CMK (cell line): Measurements from ENCODE around the gene VWDE.
"Not testable (repeated sequence)": the region's sequence is repeated elsewhere in the genome, so short reads cannot be mapped to it uniquely, and the experiment has no call there.

Experiments used
- DNase-seq: peaks from one replicate; pipeline ENCODE4 v3.0.0-alpha.2; 2010; ENCODE audit warnings: low read depth

VWDE gene

DNA sequence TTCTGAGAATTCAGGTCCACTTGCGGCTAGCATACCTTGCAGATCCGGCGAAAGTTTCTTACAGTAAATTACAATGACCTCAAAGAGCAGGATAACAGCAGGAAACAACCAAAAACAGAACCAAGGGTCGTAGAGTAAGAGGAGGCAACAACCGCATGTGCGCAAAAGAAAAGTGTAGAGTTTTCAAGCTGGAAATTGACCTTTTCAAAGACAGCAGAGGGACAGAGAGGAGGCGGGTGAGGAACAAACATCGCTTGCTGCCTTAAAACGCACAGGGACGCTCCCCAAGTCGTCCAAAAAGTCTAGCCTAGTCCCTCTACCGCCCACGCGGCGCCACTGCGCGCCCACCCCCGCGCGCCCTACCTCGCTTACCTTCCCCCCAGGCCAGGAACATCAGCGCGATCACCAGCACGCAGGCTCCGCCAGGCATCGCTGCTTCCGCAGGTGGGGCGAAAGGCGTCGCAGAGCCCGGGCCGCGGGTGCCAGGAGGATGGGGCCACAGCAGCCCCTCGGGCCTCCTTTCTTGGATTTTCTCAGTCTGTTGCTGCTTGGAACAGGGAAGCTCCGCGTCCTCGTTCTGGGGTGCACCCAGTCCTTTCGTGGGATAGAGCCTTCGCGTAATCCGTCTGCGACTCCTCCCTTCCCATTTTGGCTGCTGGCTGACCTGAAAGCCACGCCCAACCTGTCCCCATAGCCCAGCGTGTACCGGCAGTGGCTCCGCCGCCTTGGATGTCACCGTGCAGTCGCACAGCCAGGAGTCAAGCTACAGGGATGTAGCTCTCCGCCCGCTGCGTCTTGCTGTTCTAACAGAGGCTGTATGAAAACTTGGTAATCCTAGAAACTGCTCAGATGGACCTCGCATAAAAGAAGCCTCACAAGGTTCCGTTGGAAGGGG is at the start of gene VWDE:
TSS of gene VWDE (minus strand) at position 579 of the 895 bp plus-strand sequence. CDS start at position 430, 149 bp downstream.
- peak; percentile 45 for DNase-seq

DNA sequence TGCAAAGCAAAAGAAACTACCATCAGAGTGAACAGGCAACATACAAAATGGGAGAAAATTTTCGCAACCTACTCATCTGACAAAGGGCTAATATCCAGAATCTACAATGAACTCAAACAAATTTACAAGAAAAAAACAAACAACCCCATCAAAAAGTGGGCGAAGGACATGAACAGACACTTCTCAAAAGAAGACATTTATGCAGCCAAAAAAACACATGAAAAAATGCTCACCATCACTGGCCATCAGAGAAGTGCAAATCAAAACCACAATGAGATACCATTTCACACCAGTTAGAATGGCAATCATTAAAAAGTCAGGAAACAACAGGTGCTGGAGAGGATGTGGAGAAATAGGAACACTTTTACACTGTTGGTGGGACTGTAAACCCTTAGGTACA is 49.5 kb upstream of the VWDE start:
- DNase-seq, result not testable (repeated sequence)

DNA sequence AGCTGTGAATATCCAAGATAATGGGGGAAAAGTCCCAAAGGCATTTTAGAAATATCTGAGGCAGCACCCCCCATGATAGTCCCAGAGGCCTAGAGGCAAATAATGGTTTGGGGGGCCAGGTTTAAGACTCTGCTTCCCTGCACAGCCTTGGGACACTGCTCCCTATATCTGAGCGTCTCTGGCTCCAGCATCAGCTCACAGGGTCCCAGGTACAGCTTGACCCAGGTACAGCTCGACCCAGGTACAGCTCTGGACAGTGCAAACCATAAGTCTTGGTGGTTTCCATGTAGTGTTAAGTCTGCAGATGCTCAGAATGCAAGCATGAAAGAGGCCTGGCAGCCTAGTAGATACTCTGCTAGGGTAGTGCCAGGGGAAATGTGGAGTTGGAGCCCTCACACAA is 47.0 kb upstream of the VWDE start:
- DNase-seq, result no peak

- no peak for DNase-seq
These were observed 41.1 kb upstream of the VWDE start for GRCh38 chr7:12444785-12445184.

- DNase-seq, result no peak
These were observed 36.6 kb upstream of the VWDE start for GRCh38 chr7:12440229-12440628.

GRCh38 chr7:12436896-12437535 is 33.4 kb upstream of the VWDE start:
- no peak for DNase-seq

GRCh38 chr7:12436126-12436525 is 32.5 kb upstream of the VWDE start:
- DNase-seq, result no peak

- DNase-seq, result no peak
These were observed 30.5 kb upstream of the VWDE start for GRCh38 chr7:12434012-12434642.

- DNase-seq, result no peak
These were observed 28.4 kb upstream of the VWDE start for GRCh38 chr7:12431886-12432556.

- no peak for DNase-seq
These were observed 21.6 kb upstream of the VWDE start for GRCh38 chr7:12425311-12425710.

GRCh38 chr7:12423997-12424745 is 20.5 kb upstream of the VWDE start:
- DNase-seq, result no peak

DNA sequence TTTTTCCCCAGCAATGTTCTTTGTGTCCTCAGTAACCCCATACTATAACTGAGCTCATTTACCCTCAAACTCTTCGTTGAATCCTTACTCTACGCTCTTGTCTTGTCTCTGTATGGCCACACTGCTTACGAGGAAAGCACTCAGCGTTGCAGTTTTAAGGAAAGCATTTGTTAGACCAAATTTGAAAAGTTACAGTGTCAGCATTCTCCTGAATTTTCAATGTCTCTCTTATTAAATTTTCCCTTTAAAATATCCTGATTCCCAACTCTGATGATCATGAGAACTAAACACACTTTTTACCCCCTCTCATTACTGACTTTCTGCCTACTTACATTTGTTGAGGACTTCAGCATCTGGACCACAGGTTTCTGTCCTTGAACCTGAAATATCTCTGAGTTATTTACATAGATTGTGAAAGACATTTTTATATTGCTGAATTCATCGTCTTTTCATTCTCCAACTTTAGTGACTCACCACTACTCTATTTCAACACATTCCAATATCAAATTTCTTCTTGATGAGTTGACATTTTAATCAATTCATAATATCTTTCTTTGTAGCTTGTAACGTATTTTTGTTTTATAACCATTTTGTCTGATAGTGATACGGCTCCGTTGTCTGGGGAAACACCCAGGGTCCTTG is 19.8 kb upstream of the VWDE start:
- no peak for DNase-seq

DNA sequence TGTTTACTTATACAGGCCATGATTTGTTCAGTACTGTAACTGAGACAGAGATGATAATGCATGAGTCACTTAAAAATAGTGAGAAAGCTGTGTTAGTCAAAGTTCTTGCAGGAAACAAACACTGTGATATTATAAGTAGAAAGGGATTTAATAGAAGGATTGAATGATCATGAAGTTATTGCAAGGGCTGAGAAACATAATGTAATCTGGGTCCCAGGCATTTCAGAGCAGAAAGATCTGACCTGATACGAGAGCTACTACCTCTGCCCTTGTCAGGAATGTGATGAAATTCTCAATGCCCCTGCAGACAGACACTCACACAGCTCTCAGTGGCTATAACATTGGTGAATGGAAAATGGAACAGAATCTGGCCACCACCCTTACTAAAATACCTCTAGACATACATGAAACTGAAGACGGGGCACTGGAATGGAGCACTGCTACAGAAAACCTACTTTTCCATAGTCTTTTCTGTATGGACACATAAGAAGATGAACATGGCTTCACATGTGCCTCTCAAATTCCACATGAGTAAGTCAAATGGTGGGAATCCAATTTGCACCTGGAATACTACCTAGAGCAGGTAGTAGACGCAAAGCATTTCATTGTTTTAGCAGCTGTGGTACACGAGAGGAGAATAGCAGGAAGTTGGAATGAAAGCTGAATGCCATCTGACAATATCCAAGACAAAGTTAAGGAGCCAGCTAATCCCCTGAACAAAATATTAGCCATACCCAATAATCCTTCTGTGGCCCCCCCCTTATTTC is 19.1 kb upstream of the VWDE start:
- DNase-seq, result no peak

GRCh38 chr7:12418452-12418851 is 14.8 kb upstream of the VWDE start:
- DNase-seq, result no peak

GRCh38 chr7:12415072-12415471 is 11.4 kb upstream of the VWDE start:
- no peak for DNase-seq

DNA sequence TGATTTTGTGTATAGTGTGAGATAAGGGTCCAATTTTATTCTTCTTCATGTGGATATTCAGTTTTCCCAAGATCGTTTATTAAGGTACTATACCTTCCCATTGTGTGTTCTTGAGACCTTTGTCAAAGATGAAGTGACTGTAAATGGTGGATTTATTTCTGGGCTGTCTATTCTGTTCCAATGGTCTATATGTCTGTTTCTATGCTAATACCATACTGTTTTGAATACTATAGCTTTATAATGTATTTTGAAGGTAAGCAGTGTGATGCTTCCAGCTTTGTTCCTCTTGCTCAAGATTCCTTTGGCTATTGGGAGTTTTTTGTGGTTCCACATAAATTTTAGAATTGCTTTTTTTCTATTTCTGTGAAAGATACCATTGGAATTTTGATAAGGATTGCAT is 8.7 kb upstream of the VWDE start:
- DNase-seq, result no peak

- DNase-seq, result no peak
These were observed 6.9 kb upstream of the VWDE start for GRCh38 chr7:12410523-12410922.

- no peak for DNase-seq
These were observed 5.5 kb upstream of the VWDE start for GRCh38 chr7:12409097-12409711.

DNA sequence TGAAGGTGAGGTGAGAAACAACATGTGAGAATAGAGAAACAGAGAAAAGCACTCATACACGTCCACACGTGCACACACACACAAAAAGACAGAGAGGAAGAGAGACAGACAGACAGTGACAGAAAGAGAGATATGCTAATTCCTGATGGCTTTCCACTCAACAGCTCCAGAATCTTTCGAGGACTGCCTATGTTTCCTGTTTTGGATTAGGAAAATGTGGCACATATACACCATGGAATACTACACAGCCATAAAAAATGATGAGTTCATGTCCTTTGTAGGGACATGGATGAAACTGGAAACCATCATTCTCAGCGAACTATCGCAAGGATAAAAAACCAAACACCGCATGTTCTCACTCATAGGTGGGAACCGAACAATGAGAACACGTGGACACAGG is 4.0 kb upstream of the VWDE start:
- not testable (repeated sequence) for DNase-seq

DNA sequence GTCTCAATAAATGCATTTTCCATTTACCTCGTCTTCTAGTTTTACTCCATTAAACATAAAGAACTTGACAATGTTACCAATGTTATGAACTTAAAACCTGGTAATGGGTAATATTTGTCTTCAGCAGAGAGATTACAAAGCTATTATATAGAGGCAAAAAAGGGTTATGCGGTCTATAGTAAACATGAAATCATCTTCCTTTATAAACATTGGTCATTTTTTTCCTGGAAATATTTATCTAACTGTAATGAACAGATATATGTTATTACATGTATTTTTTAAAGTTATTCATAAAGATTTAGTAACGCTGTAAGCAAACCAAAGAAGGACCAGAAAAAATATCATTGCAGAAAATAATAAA is 1.3 kb downstream of the VWDE start:
- DNase-seq, result no peak
